Epithelial cell of prostate (primary cell): ENCODE results near the gene SLC38A3.
"Not testable (repeated sequence)": the region's sequence is repeated elsewhere in the genome, so short reads cannot be mapped to it uniquely, and the experiment has no call there.

Experiments used
- DNase-seq: peaks from one replicate; pipeline ENCODE4 v3.0.0-alpha.2; 2011; ENCODE audit warnings: low read depth, low spot score
- H3K27ac ChIP-seq: fragments of 450-650 bp; 2 replicates; pipeline ENCODE4 v1.5.1; 2017; ENCODE audit warnings: mild to moderate bottlenecking

The SLC38A3 gene

GRCh38 chr3:50227390-50228183, 22.5 kb downstream of the SLC38A3 start:
- H3K27ac ChIP-seq = peak overlapping the region; percentile 73
- peak; percentile 44 for DNase-seq

- H3K27ac ChIP-seq = peak overlapping the region; percentile 73
- DNase-seq = not testable (repeated sequence)
These were observed 23.2 kb downstream of the SLC38A3 start for GRCh38 chr3:50228184-50228763.

GRCh38 chr3:50229490-50229889, 24.4 kb downstream of the SLC38A3 start:
- DNase-seq = no peak
- H3K27ac ChIP-seq = peak overlapping the region; percentile 73

- DNase-seq = no peak
- peak overlapping the region; percentile 73 for H3K27ac ChIP-seq
These were observed 25.2 kb downstream of the SLC38A3 start for GRCh38 chr3:50230104-50230793.

- no peak for DNase-seq
- H3K27ac ChIP-seq = no peak overlapping the region
These were observed 25.7 kb downstream of the SLC38A3 start for GRCh38 chr3:50230794-50231125.

- no peak overlapping the region for H3K27ac ChIP-seq
- DNase-seq = no peak
These were observed 26.5 kb downstream of the SLC38A3 start for GRCh38 chr3:50231581-50231980.

GRCh38 chr3:50232303-50232702, 27.2 kb downstream of the SLC38A3 start:
- H3K27ac ChIP-seq = no peak overlapping the region
- no peak for DNase-seq

- DNase-seq = no peak
- H3K27ac ChIP-seq = peak overlapping the region; percentile 40
These were observed 28.1 kb downstream of the SLC38A3 start for GRCh38 chr3:50233176-50233575.

GRCh38 chr3:50235716-50236483, 30.8 kb downstream of the SLC38A3 start, which contains the start of gene GNAI2:
Gene GNAI2, plus strand, starts transcription at chr3:50236204. Its CDS starts 132 bp downstream, at chr3:50236336.
- peak within 1 kb of the TSS; percentile 76 for H3K27ac ChIP-seq
- DNase-seq = peak; percentile 86

- no peak for DNase-seq
- H3K27ac ChIP-seq = peak overlapping the region; percentile 76
These were observed 31.5 kb downstream of the SLC38A3 start for GRCh38 chr3:50236484-50237132.

GRCh38 chr3:50237133-50237651, 32.1 kb downstream of the SLC38A3 start:
- DNase-seq = no peak
- H3K27ac ChIP-seq = peak overlapping the region; percentile 76

- H3K27ac ChIP-seq = peak overlapping the region; percentile 76
- DNase-seq = no peak
These were observed 32.9 kb downstream of the SLC38A3 start for GRCh38 chr3:50237754-50238548.

GRCh38 chr3:50238549-50239026, 33.5 kb downstream of the SLC38A3 start:
- H3K27ac ChIP-seq = peak overlapping the region; percentile 76
- DNase-seq = no peak

GRCh38 chr3:50239649-50240048, 34.6 kb downstream of the SLC38A3 start:
- DNase-seq = no peak
- H3K27ac ChIP-seq = no peak overlapping the region

- H3K27ac ChIP-seq = no peak overlapping the region
- no peak for DNase-seq
These were observed 36.1 kb downstream of the SLC38A3 start for GRCh38 chr3:50241163-50241562.

GRCh38 chr3:50241713-50242380, 36.8 kb downstream of the SLC38A3 start:
- DNase-seq = no peak
- no peak overlapping the region for H3K27ac ChIP-seq

GRCh38 chr3:50242381-50242770, 37.3 kb downstream of the SLC38A3 start:
- peak overlapping the region; percentile 40 for H3K27ac ChIP-seq
- DNase-seq = no peak

- H3K27ac ChIP-seq = peak overlapping the region; percentile 40
- no peak for DNase-seq
These were observed 37.9 kb downstream of the SLC38A3 start for GRCh38 chr3:50242851-50243542.
